Neuronal stem cell (in vitro differentiated cells): ENCODE results near the gene BAIAP2.

Experiments
- DNase-seq: peaks from one replicate; pipeline ENCODE4 v3.0.0-alpha.2; 2013; ENCODE audit warnings: low spot score
- H2AFZ ChIP-seq: one replicate; pipeline ENCODE4 v1.6.1; 2013; ENCODE audit warnings: mild to moderate bottlenecking, low read length, inconsistent platforms
- H2AK5ac ChIP-seq: 2 replicates; pipeline ENCODE4 v1.6.1; 2013; ENCODE audit warnings: low read depth, mild to moderate bottlenecking, inconsistent platforms, low read length, moderate library complexity, mixed read lengths
- H2BK120ac ChIP-seq: 2 replicates; pipeline ENCODE4 v1.6.1; 2013; ENCODE audit warnings: low read depth, mild to moderate bottlenecking, inconsistent platforms, low read length, moderate library complexity, mixed read lengths
- H2BK12ac ChIP-seq: one replicate; pipeline ENCODE4 v1.6.1; 2013; ENCODE audit warnings: low read length, inconsistent platforms
- H2BK15ac ChIP-seq: 2 replicates; pipeline ENCODE4 v1.6.1; 2013; ENCODE audit warnings: mild to moderate bottlenecking, low read length, inconsistent platforms, mixed read lengths
- H2BK5ac ChIP-seq: one replicate; pipeline ENCODE4 v1.6.1; 2013; ENCODE audit warnings: inconsistent platforms, mild to moderate bottlenecking, low read length, moderate library complexity
- H3K14ac ChIP-seq: one replicate; pipeline ENCODE4 v1.6.1; 2013; ENCODE audit warnings: low read length, inconsistent platforms
- H3K18ac ChIP-seq: 2 replicates; pipeline ENCODE4 v1.6.1; 2013; ENCODE audit warnings: low read length, inconsistent platforms
- H3K23ac ChIP-seq: 2 replicates; pipeline ENCODE4 v1.6.1; 2013; ENCODE audit warnings: low read depth, mild to moderate bottlenecking, mixed read lengths, low read length, inconsistent platforms; ENCODE audit not compliant: poor library complexity
- H3K27ac ChIP-seq: replicated peaks from 3 replicates; pipeline ENCODE4 v1.5.1; 2013; ENCODE audit warnings: low read length, inconsistent platforms
- H3K27me3 ChIP-seq, 3 experiments: 2 replicates each; pipeline ENCODE4 v1.6.1; 2013; ENCODE audit warnings: low read length in 3 of 3, mild to moderate bottlenecking in 2 of 3, inconsistent platforms in 1 of 3, low read depth in 1 of 3, mixed read lengths in 1 of 3, moderate library complexity in 1 of 3; ENCODE audit not compliant: control insufficient read depth in 3 of 3, insufficient read depth in 3 of 3
- H3K36me3 ChIP-seq, 2 donors: replicated peaks in 1 of 2; 2 replicates each; pipeline ENCODE4 v1.6.1; 2013; ENCODE audit warnings: low read length in 2 of 2; ENCODE audit not compliant: control insufficient read depth in 2 of 2, insufficient read depth in 2 of 2
- H3K4ac ChIP-seq: 2 replicates; pipeline ENCODE4 v1.6.1; 2013; ENCODE audit warnings: inconsistent platforms, mild to moderate bottlenecking, low read length, moderate library complexity
- H3K4me1 ChIP-seq, 2 donors: 1 replicate in 1 of 2; 2 replicates in 1 of 2; pipeline ENCODE4 v1.6.1; 2013; ENCODE audit warnings: low read length in 2 of 2, low read depth in 1 of 2; ENCODE audit not compliant: control insufficient read depth in 2 of 2, insufficient read depth in 1 of 2
- H3K4me2 ChIP-seq: one replicate; pipeline ENCODE4 v1.6.1; 2013; ENCODE audit warnings: mild to moderate bottlenecking, low read length, inconsistent platforms; ENCODE audit not compliant: insufficient read depth, poor library complexity, severe bottlenecking
- H3K4me3 ChIP-seq, 2 donors: 2 replicates each; pipeline ENCODE4 v1.5.1; 2013; ENCODE audit warnings: low read length in 2 of 2, mild to moderate bottlenecking in 2 of 2, inconsistent platforms in 1 of 2, moderate library complexity in 1 of 2
- H3K79me1 ChIP-seq: one replicate; pipeline ENCODE4 v1.6.1; 2013; ENCODE audit warnings: low read depth, mild to moderate bottlenecking, inconsistent platforms, low read length, moderate library complexity
- H3K9ac ChIP-seq: one replicate; pipeline ENCODE4 v1.6.1; 2013; ENCODE audit warnings: mild to moderate bottlenecking, low read depth, low read length, inconsistent platforms; ENCODE audit not compliant: poor library complexity
- H3K9me3 ChIP-seq, 2 donors: replicated peaks in 1 of 2; 2 replicates each; pipeline versions ENCODE3 to v1.6.1; 2013; ENCODE audit warnings: low read length in 2 of 2, mild to moderate bottlenecking in 2 of 2, inconsistent platforms in 1 of 2, low read depth in 1 of 2, mixed read lengths in 1 of 2, moderate library complexity in 1 of 2; ENCODE audit not compliant: control insufficient read depth in 2 of 2, insufficient read depth in 1 of 2
- H4K8ac ChIP-seq: one replicate; pipeline ENCODE4 v1.6.1; 2013; ENCODE audit warnings: low read depth, mild to moderate bottlenecking, inconsistent platforms, low read length, moderate library complexity
- H4K91ac ChIP-seq: one replicate; pipeline ENCODE4 v1.6.1; 2013; ENCODE audit warnings: low read length, low read depth, mild to moderate bottlenecking, inconsistent platforms; ENCODE audit not compliant: poor library complexity
- WGBS, 2 donors: extraction: QIAGEN DNeasy Blood & Tissue Kit; methylation state at CpG; one replicate each; pipeline ENCODE4 v1.1.7; 2013; ENCODE audit warnings: missing lambda C conversion rate in 2 of 2, mixed read lengths in 1 of 2; ENCODE audit not compliant: insufficient read length in 2 of 2, insufficient replicate concordance in 1 of 2; ENCODE audit errors: extremely low coverage in 2 of 2; 5-methylcytosine and 5-hydroxymethylcytosine counted together

BAIAP2 gene

GRCh38 chr17:81019563-81020442 lies 15.1 kb upstream of the BAIAP2 start:
- Histone ChIP-seq H3K27me3 (no peaks in the 10 kb centered on the region), H4K8ac (no peak overlapping the region), H3K4me1 (peaks cover 4 to 13% of the 10 kb centered on the region in 2 donors), H2AFZ (no peak overlapping the region), H3K18ac (peak overlapping the region; percentile 86), H2AK5ac (peak overlapping the region; percentile 98), H3K79me1 (no peaks in the 10 kb centered on the region), H3K27ac (peak overlapping the region; percentile 1), H3K4me2 (no peak overlapping the region), H3K4me3 (no peak overlapping the region), H3K9ac (no peak overlapping the region), H4K91ac (no peak overlapping the region), H2BK15ac (peak overlapping the region; percentile 99), H2BK12ac (peak overlapping the region; percentile 75), H3K23ac (peak overlapping the region; percentile 29), H2BK5ac (no peak overlapping the region), H2BK120ac (peak overlapping the region; percentile 82), H3K4ac (no peak overlapping the region), H3K36me3 (no peaks in the 10 kb centered on the region), H3K9me3 (peaks cover 0 to 7% of the 10 kb centered on the region in 2 donors), H3K14ac (peak overlapping the region; percentile 75)
- no peak for DNase-seq
- no CpG with 5 or more reads among the region's 24 CpGs for WGBS, 2 donors

- no peak overlapping the region for H3K14ac ChIP-seq
- H2BK12ac ChIP-seq = no peak overlapping the region
- H3K9me3 ChIP-seq = peaks cover 0 to 7% of the 10 kb centered on the region in 2 donors
- H3K4me2 ChIP-seq = no peak overlapping the region
- peak overlapping the region; percentile 82 for H2BK120ac ChIP-seq
- no peaks in the 10 kb centered on the region for H3K79me1 ChIP-seq
- no peak overlapping the region for H2BK5ac ChIP-seq
- peaks cover 6 to 16% of the 10 kb centered on the region in 2 donors for H3K4me1 ChIP-seq
- no peak overlapping the region for H2AFZ ChIP-seq
- DNase-seq = no peak
- no peak overlapping the region for H4K8ac ChIP-seq
- no peak overlapping the region for H3K4ac ChIP-seq
- H3K18ac ChIP-seq = peak overlapping the region; percentile 77
- H3K27ac ChIP-seq = no peak overlapping the region
- peak overlapping the region; percentile 90 for H2BK15ac ChIP-seq
- H3K4me3 ChIP-seq = no peak overlapping the region
- no peaks in the 10 kb centered on the region for H3K36me3 ChIP-seq
- no CpG with 5 or more reads among the region's 11 CpGs for WGBS, 2 donors
- no peak overlapping the region for H3K23ac ChIP-seq
- H4K91ac ChIP-seq = no peak overlapping the region
- H3K9ac ChIP-seq = no peak overlapping the region
- H3K27me3 ChIP-seq = no peaks in the 10 kb centered on the region
- H2AK5ac ChIP-seq = peak overlapping the region; percentile 88
These were observed 14.5 kb upstream of the BAIAP2 start for GRCh38 chr17:81020443-81020766.

GRCh38 chr17:81020767-81021497 lies 14.0 kb upstream of the BAIAP2 start:
- Histone ChIP-seq H3K9ac (peak overlapping the region; percentile 79), H4K91ac (no peak overlapping the region), H3K79me1 (no peaks in the 10 kb centered on the region), H2BK12ac (peak overlapping the region; percentile 46), H2BK5ac (no peak overlapping the region), H2AFZ (no peak overlapping the region), H4K8ac (no peak overlapping the region), H3K4ac (peak overlapping the region; percentile 68), H2BK15ac (peak overlapping the region; percentile 90), H2BK120ac (no peak overlapping the region), H3K4me1 (peaks cover 8 to 16% of the 10 kb centered on the region in 2 donors), H3K27ac (no peak overlapping the region), H3K14ac (no peak overlapping the region), H3K9me3 (peaks cover 0 to 7% of the 10 kb centered on the region in 2 donors), H3K27me3 (no peaks in the 10 kb centered on the region), H3K4me3 (no peak overlapping the region), H3K4me2 (no peak overlapping the region), H3K23ac (peak overlapping the region; percentile 75), H3K18ac (peak overlapping the region; percentile 77), H3K36me3 (no peaks in the 10 kb centered on the region), H2AK5ac (peak overlapping the region; percentile 88)
- no peak for DNase-seq
- no CpG with 5 or more reads among the region's 24 CpGs for WGBS, 2 donors
